AG04450 (cell line): ENCODE measurements around the gene KRTAP6-2. TPM values are rescaled to one million over a fixed set of nuclear protein-coding genes. Genes with fewer than 3 reads are reported as not detected.

Source experiments
- CTCF ChIA-PET: fragments of 300-600, 350-600 bp; formaldehyde crosslinking; extraction: SDS; loops from one replicate; lab custom pipeline; 2022; ENCODE audit warnings: antibody characterized with exemption, inconsistent platforms; lab: Charles Lee
- POLR2A ChIA-PET: fragments of 350-600 bp; formaldehyde crosslinking; extraction: SDS; loops from one replicate; lab custom pipeline; 2021; ENCODE audit warnings: antibody characterized with exemption, inconsistent platforms; lab: Yijun Ruan, JAX
- DNase-seq: peaks from one replicate; pipeline ENCODE4 v3.0.0-alpha.2; 2011; ENCODE audit warnings: low read depth, low spot score
- H3K27ac ChIP-seq: one replicate; pipeline ENCODE4 v1.5.1; 2012; ENCODE audit warnings: low read depth, low read length, control low read depth
- H3K27me3 ChIP-seq: one replicate; pipeline ENCODE4 v1.6.0; 2012; ENCODE audit warnings: low read length; ENCODE audit not compliant: control insufficient read depth, insufficient read depth
- H3K4me3 ChIP-seq: 2 replicates; pipeline ENCODE4 v1.5.1; 2011; ENCODE audit warnings: mild to moderate bottlenecking, low read depth, low read length, control low read depth
- H3K9me3 ChIP-seq: 2 replicates; pipeline ENCODE4 v1.5.1; 2012; ENCODE audit warnings: low read length; ENCODE audit not compliant: control insufficient read depth, insufficient read depth
- CTCF ChIP-seq: IDR thresholded peaks from 2 replicates; pipeline ENCODE4 v1.5.1; 2011; ENCODE audit warnings: low read depth, low read length, control low read depth, inconsistent platforms
- polyA plus RNA-seq: library from polyadenylated mRNA; depleted of rRNA; stranded (reverse); fragments of >200 nt; gene quantifications from 2 replicates; pipeline ENCODE4 v1.2.3, GENCODE V29; 2011

KRTAP6-2 gene
- polyA plus RNA-seq, 1 experiment, result not detected

GRCh38 chr21:30580132-30580531, 18.6 kb downstream of the KRTAP6-2 start:
- DNase-seq, result no peak
- no peak for TF ChIP-seq CTCF
- no peaks in the 10 kb centered on the region for H3K27me3 ChIP-seq
- H3K4me3 ChIP-seq, result no peak overlapping the region
- no peak overlapping the region for H3K27ac ChIP-seq
- peaks cover 7% of the 10 kb centered on the region for H3K9me3 ChIP-seq
- POLR2A ChIA-PET, result no interaction called here
- CTCF ChIA-PET, result no interaction called here

- Histone ChIP-seq H3K9me3 (peaks cover 5% of the 10 kb centered on the region), H3K4me3 (no peak overlapping the region), H3K27me3 (no peaks in the 10 kb centered on the region), H3K27ac (no peak overlapping the region)
- POLR2A ChIA-PET, result no interaction called here
- no peak for DNase-seq
- TF ChIP-seq CTCF, result no peak
- CTCF ChIA-PET, result no interaction called here
Measured at GRCh38 chr21:30579346-30579745, 19.4 kb downstream of the KRTAP6-2 start.

GRCh38 chr21:30577766-30578165, 20.9 kb downstream of the KRTAP6-2 start:
- DNase-seq, result no peak
- POLR2A ChIA-PET, result no interaction called here
- Histone ChIP-seq H3K9me3 (peaks cover 8% of the 10 kb centered on the region), H3K4me3 (no peak overlapping the region), H3K27ac (no peak overlapping the region), H3K27me3 (no peaks in the 10 kb centered on the region)
- CTCF ChIA-PET, result no interaction called here
- TF ChIP-seq CTCF, result no peak

- no peaks in the 10 kb centered on the region for H3K27me3 ChIP-seq
- CTCF ChIA-PET, result no interaction called here
- no peak for DNase-seq
- H3K4me3 ChIP-seq, result no peak overlapping the region
- no peak for TF ChIP-seq CTCF
- H3K27ac ChIP-seq, result no peak overlapping the region
- H3K9me3 ChIP-seq, result peaks cover 13% of the 10 kb centered on the region
- POLR2A ChIA-PET, result no interaction called here
Measured at GRCh38 chr21:30567617-30568016, 31.1 kb downstream of the KRTAP6-2 start.

GRCh38 chr21:30563630-30564029, 35.1 kb downstream of the KRTAP6-2 start:
- no peak for TF ChIP-seq CTCF
- POLR2A ChIA-PET, result no interaction called here
- Histone ChIP-seq H3K27me3 (no peaks in the 10 kb centered on the region), H3K9me3 (peaks cover 9% of the 10 kb centered on the region), H3K27ac (no peak overlapping the region), H3K4me3 (no peak overlapping the region)
- no peak for DNase-seq
- CTCF ChIA-PET, result no interaction called here
